Smooth muscle cell (in vitro differentiated cells): ENCODE measurements around the gene ALDH18A1. TPM values are rescaled to one million over a fixed set of nuclear protein-coding genes. Genes with fewer than 3 reads are reported as not detected.
"Not testable (repeated sequence)": the region's sequence is repeated elsewhere in the genome, so short reads cannot be mapped to it uniquely, and the experiment has no call there.

Source experiments
- DNase-seq: peaks from one replicate; lab custom pipeline; 2025; ENCODE audit not compliant: unreplicated experiment; lab: John Stamatoyannopoulos, UW
- H2AFZ ChIP-seq: fragments of 200-600 bp; sonication (generic); 2 replicates; pipeline ENCODE4 v1.6.0; 2016; ENCODE audit warnings: antibody characterized with exemption, low read depth, mild to moderate bottlenecking
- H3F3A ChIP-seq: fragments of 200-600 bp; sonication (generic); 2 replicates; pipeline ENCODE4 v1.6.0; 2017; ENCODE audit warnings: antibody characterized with exemption, low read depth
- H3K27ac ChIP-seq: fragments of 200-600 bp; sonication (generic); 2 replicates; pipeline ENCODE4 v1.5.1; 2016; ENCODE audit warnings: low read depth, mild to moderate bottlenecking
- H3K27me3 ChIP-seq: fragments of 200-600 bp; sonication (generic); 2 replicates; pipeline ENCODE4 v1.6.1; 2016; ENCODE audit warnings: low read depth, mild to moderate bottlenecking
- H3K36me3 ChIP-seq: fragments of 200-600 bp; sonication (generic); 2 replicates; pipeline ENCODE4 v1.5.1; 2016; ENCODE audit warnings: low read depth
- H3K4me1 ChIP-seq: fragments of 200-600 bp; sonication (generic); 2 replicates; pipeline ENCODE4 v1.5.1; 2016; ENCODE audit warnings: low read depth
- H3K4me2 ChIP-seq: fragments of 200-600 bp; sonication (generic); 2 replicates; pipeline ENCODE4 v1.6.0; 2016; ENCODE audit warnings: mild to moderate bottlenecking
- H3K4me3 ChIP-seq: fragments of 200-600 bp; sonication (generic); 2 replicates; pipeline ENCODE4 v1.5.1; 2016; ENCODE audit warnings: mild to moderate bottlenecking
- H3K79me2 ChIP-seq: fragments of 200-600 bp; sonication (generic); 2 replicates; pipeline ENCODE4 v1.6.0; 2016; ENCODE audit warnings: low read depth, mild to moderate bottlenecking
- H3K9ac ChIP-seq: fragments of 200-600 bp; sonication (generic); 2 replicates; pipeline ENCODE4 v1.6.0; 2016; ENCODE audit warnings: low read depth
- H3K9me3 ChIP-seq: fragments of 200-600 bp; sonication (generic); replicated peaks from 2 replicates; pipeline ENCODE4 v1.5.1; 2016; ENCODE audit warnings: low read depth
- H4K20me1 ChIP-seq: fragments of 200-600 bp; sonication (generic); 2 replicates; pipeline ENCODE4 v1.6.0; 2016; ENCODE audit warnings: low read depth
- CTCF ChIP-seq: fragments of 200-600 bp; sonication (generic); IDR thresholded peaks from 2 replicates; pipeline ENCODE4 v1.5.1; 2017; ENCODE audit warnings: borderline replicate concordance, mild to moderate bottlenecking, antibody characterized with exemption; ENCODE audit not compliant: insufficient read depth, poor library complexity, severe bottlenecking
- WGBS: methylation state at CpG from one replicate; pipeline ENCODE4 v1.1.7; 2016; ENCODE audit warnings: low lambda C conversion rate; 5-methylcytosine and 5-hydroxymethylcytosine counted together
- polyA plus RNA-seq: library from polyadenylated mRNA; unstranded; fragments of >200 nt; fragmentation: Nextera tagmentation; extraction: Ambion mirVana; gene quantifications from 2 replicates; pipeline ENCODE4 v1.2.1, GENCODE V29; 2016
- total RNA-seq: library from RNA; depleted of rRNA; stranded (reverse); fragments of >200 nt; gene quantifications from 2 replicates; pipeline ENCODE4 v1.2.3, GENCODE V29; 2014

The ALDH18A1 gene
- total and polyA plus RNA-seq, 2 experiments from 2014 or later, result 98.2 to 124 TPM

DNA sequence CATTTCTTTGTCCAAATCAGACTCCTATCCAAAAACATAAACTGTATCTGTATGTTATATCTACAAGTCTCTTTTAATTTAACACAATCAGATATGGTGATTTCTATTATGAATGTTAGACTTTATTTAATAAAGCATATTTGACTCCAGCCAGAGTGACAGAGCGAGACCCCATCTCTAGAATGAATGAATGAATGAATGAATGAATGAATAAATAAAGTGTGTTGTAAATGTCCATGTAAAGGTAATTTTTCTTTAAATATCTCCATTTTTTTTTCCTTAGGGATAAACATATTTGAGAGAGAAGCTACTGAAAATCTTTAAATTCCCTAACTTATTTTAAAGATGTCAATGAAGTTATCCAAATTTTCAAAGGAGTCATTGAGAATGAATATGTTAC, 18.1 kb upstream of the ALDH18A1 start:
- Histone ChIP-seq H3K79me2 (no peaks in the 10 kb centered on the region), H2AFZ (no peak overlapping the region), H3K4me1 (peaks cover 4% of the 10 kb centered on the region), H4K20me1 (no peaks in the 10 kb centered on the region), H3K4me2 (no peak overlapping the region), H3K9me3 (no peaks in the 10 kb centered on the region), H3K4me3 (no peak overlapping the region), H3K9ac (no peak overlapping the region), H3K27me3 (no peaks in the 10 kb centered on the region), H3K36me3 (peaks cover 17% of the 10 kb centered on the region), H3K27ac (no peak overlapping the region), H3F3A (no peaks in the 10 kb centered on the region)
- no peak for DNase-seq
- 100% methylated on average over 1 of the region's 1 CpG for WGBS
- no peak for TF ChIP-seq CTCF

GRCh38 chr10:95672641-95673040, 16.1 kb upstream of the ALDH18A1 start:
- H3K4me2 ChIP-seq, H3K4me3 ChIP-seq, H3K9ac ChIP-seq, H3K9me3 ChIP-seq, DNase-seq, H2AFZ ChIP-seq, H4K20me1 ChIP-seq, H3K27ac ChIP-seq, H3K79me2 ChIP-seq, H3F3A ChIP-seq, H3K27me3 ChIP-seq, H3K4me1 ChIP-seq: not testable (repeated sequence)
- 96% methylated on average over 7 of the region's 7 CpGs for WGBS
- H3K36me3 ChIP-seq, result peaks cover 17% of the 10 kb centered on the region

DNA sequence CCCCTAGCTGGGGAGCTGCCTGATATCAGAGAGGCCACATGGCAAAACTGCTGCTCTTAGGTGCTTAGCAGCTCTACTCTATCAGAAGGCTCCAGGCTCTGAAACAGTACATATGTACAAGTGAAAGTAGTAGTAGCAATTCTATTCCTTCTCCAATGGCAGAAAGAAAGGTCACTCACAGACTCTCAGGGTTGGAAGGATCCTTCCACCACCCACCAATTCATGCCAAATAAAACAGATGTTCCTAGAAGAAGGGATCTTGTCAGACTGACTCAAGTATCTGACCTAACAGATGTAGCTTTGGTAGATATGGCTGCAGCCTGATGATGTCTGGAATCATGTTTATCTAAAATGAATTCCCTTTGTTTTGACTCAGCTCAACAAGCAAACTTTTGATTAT, 8.0 kb upstream of the ALDH18A1 start:
- no peak overlapping the region for H3K4me3 ChIP-seq
- H3K36me3 ChIP-seq, result no peaks in the 10 kb centered on the region
- TF ChIP-seq CTCF, result no peak
- H3K27me3 ChIP-seq, result no peaks in the 10 kb centered on the region
- H3K9ac ChIP-seq, result no peak overlapping the region
- no peaks in the 10 kb centered on the region for H3K79me2 ChIP-seq
- no peaks in the 10 kb centered on the region for H4K20me1 ChIP-seq
- H2AFZ ChIP-seq, result no peak overlapping the region
- no peaks in the 10 kb centered on the region for H3K4me1 ChIP-seq
- H3K4me2 ChIP-seq, result no peak overlapping the region
- H3K27ac ChIP-seq, result no peak overlapping the region
- no peaks in the 10 kb centered on the region for H3F3A ChIP-seq
- DNase-seq, result no peak
- H3K9me3 ChIP-seq, result no peaks in the 10 kb centered on the region

DNA sequence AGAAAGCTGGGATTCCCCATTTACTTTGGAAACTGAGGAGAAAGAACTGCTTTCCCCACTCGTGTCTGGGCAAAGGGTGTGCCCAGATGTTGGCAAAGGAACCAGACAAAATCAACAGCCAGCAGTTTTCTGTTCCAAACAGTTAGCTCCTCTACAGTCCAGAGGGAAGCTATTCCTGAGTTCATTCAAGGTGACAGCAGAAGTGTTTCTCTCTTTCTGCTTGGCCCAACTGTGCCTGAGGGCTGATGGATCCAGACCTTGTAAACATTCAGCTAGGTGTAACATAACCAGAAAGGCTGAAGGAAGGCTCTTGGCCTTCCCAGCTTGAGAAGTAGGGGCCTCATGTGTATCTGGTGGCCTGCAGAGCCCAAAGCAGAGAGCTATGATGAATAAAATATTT, 7.0 kb upstream of the ALDH18A1 start:
- Histone ChIP-seq H3K27ac (no peak overlapping the region), H3K27me3 (no peaks in the 10 kb centered on the region), H3F3A (no peaks in the 10 kb centered on the region), H4K20me1 (no peaks in the 10 kb centered on the region), H3K9ac (no peak overlapping the region), H3K79me2 (no peaks in the 10 kb centered on the region), H3K4me2 (no peak overlapping the region), H3K4me3 (no peak overlapping the region), H3K4me1 (no peaks in the 10 kb centered on the region), H3K9me3 (no peaks in the 10 kb centered on the region), H3K36me3 (no peaks in the 10 kb centered on the region), H2AFZ (no peak overlapping the region)
- no peak for TF ChIP-seq CTCF
- DNase-seq, result no peak
- WGBS, result 88% methylated on average over 1 of the region's 1 CpG
